GM12874 (cell line): ENCODE results near the gene NAPB.

Source experiments
- TF ChIP-seq, protein P1 (sequence below): IDR thresholded peaks from 2 replicates; pipeline ENCODE4 v1.5.1; 2011; ENCODE audit warnings: low read depth, mild to moderate bottlenecking, control low read depth, low read length, moderate library complexity; ENCODE audit not compliant: insufficient read depth

NAPB gene

DNA sequence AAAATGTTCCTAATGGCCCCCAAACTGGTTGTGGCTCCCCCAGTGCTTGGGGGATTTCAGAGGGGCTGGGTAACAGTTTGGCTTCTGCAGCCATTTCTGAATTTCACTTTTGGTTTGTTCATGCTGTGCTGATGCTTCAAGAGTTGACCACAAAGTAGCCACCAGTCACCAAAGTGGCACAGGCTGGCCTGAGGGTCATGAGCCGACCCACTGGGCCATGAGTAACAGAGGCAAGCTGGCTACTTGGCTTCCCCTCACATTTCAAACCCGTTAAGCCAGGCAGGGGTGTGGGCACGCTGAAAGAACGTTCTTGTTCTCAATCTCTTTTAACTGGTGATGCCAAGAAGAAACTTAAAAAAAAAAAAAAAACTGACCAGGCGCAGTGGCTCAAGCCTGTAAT is 85.8 kb downstream of the NAPB start:
- TF ChIP-seq, protein P1, sequence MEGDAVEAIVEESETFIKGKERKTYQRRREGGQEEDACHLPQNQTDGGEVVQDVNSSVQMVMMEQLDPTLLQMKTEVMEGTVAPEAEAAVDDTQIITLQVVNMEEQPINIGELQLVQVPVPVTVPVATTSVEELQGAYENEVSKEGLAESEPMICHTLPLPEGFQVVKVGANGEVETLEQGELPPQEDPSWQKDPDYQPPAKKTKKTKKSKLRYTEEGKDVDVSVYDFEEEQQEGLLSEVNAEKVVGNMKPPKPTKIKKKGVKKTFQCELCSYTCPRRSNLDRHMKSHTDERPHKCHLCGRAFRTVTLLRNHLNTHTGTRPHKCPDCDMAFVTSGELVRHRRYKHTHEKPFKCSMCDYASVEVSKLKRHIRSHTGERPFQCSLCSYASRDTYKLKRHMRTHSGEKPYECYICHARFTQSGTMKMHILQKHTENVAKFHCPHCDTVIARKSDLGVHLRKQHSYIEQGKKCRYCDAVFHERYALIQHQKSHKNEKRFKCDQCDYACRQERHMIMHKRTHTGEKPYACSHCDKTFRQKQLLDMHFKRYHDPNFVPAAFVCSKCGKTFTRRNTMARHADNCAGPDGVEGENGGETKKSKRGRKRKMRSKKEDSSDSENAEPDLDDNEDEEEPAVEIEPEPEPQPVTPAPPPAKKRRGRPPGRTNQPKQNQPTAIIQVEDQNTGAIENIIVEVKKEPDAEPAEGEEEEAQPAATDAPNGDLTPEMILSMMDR = no peak

DNA sequence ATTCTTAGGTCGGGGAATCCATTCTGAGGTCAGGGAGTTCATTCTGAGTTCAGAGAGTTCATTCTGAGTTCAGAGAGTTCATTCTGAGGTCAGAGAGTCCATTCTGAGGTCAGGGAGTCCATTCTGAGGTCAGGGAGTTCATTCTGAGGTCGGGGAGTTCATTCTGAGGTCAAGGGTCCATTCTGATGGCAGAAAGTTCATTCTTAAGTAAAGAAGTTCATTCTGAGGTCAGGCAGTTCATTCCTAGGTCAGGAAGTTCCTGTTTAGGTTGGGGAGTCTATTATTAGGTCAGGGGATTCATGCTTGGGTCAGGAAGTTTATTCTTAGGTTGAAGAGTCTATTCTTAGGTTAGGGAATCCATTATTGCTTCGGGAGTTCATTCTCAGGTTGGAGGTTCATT is 87.2 kb downstream of the NAPB start:
- TF ChIP-seq, protein P1 = no peak

DNA sequence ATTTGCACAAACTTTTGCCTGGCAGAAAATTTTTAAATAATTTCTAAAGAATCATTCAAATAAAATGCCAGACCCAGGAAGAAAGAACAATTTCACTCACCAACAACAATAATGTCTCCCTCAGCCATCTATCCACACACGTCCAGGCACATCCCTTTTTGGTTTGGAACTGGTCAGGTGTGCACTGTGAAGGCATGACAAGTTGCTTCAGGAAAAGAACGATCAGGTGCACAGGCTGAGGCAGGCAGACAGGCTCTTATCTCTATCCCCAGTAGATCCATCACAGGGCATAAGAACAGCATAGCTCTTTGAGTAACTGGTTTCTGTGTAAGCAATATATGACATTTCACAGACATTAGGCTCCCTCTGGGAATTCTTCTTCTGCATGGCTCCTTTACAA is 88.8 kb downstream of the NAPB start:
- TF ChIP-seq, protein P1 = no peak

DNA sequence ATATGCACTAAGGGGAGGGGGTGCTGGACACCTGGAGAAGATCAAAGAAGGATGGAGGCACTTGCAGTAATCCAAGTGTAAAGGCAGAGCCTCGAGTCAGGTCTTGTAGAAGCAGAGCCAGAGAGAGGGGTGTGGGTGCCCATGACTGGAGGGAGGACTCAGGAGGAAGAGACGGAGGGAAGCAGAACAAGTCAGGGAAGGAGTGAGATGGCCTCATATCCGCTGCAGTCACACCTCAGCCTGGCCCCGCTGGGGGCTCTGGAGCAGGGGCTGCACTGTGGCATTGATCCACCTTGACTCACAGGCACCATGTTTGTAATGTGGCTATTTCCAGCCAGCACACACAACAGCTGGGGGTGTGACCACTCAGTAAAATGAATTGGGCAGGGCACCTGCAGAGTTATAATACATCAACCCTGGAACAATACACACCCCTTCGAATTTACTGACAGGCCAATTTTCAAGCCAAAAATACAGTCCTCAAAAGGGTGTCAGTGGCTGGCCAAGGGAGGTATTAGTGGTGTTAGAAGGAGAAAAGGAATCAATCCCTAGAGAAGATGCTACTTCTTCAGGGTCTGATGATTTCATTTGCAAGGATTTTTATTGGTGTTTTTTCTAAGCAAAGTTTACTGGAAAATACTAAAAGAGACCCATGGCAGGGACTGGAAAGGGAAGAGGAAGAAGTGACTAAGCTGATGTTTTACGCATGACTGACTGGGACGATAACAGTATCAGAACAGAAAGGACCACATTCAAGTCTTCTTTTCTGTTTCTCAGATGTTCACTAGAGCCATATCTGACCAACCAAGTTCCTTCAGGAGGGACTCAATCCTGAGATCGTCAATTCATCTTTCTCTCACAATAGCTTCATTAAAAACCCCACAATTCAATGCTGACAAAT is 89.6 kb downstream of the NAPB start:
- TF ChIP-seq, protein P1 = no peak

DNA sequence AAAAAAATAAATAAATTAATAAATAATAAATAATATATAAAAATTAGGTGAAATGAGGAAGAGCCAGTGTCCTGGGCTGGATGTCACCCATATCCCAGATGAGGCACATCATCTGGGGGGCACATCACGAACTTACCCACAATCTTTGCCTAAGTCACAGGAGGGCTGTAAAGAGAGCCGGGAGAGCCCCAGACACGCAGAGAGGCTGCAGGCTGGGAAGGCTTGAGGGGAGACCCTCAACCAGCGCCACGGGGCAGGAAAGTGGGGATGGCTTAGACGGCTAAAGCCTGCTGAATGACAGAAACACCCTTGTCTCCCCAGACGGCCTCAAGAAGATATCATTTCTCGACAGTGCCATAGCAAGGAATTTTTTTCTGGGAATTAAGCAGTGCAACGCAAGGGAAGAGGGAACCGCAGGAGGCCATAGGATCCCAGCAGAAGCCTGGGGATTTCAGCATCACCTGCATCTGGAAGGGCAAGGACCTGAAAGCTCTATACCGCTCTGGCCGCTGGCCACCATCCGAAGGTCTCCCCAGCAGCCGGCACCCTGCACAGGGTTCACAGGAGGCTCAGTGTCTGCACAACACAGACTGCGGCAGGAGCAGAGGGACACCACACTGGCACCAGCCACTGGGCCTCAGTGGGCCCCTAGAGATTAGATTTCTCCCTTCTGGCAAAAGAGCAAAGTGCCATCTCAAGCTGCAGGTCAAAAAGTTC is 93.5 kb downstream of the NAPB start:
- TF ChIP-seq, protein P1 = no peak

DNA sequence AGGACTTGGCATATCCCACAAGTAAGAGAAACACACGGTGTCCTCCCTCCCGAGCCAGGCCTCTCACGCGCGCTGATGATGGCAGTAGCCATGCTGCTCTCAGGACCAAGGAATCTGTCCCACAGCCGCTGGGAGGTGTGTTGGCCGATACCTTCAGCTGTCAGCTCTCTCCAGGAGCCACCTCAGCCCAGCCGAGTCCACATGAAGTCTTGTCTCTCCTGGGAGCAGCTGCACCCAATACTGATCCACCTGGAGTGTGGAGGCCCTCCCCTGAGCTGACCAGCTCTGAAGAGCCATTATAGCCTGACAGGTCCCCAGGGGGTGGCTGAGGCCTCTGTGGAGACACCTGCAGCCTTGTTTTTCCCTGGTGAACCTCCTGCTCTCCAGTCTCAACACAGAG is 94.5 kb downstream of the NAPB start:
- TF ChIP-seq, protein P1 = no peak

DNA sequence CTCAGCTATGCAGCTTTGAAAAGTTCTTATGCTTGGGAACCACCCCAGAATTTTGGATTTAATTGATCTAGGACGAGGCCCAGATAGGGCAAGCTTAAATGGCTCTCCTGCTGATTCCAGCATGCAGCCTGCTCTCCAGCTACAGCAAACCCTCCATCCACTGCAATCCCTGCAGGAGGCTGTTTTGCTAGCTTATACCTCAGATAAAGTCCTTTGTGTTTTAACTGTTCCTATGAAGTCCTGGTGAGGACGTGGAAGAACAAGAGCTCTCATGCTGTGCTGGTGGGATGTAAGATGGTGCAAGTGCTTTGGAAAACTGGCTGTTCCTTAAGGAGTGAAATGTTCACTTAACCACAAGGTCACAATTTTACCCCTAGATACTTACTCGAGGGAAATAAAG is 96.2 kb downstream of the NAPB start:
- TF ChIP-seq, protein P1 = no peak
